Measurements from ENCODE around the gene ELK3. TPM values are rescaled to one million over a fixed set of nuclear protein-coding genes. Genes with fewer than 3 reads are reported as not detected.

ELK3 gene
- total RNA-seq, 1 experiment from 2014 or later = 34.1 TPM

- peaks cover 25% of the 10 kb centered on the region for H3K36me3 Mint-ChIP-seq (ENCODE audit: insufficient read depth, unreplicated experiment)
- intact Hi-C loops (cut with micrococcal nuclease; ENCODE audit: unreplicated experiment) = loop anchor here (5.0 kb wide), 1 partner anchor 178 kb away; no protein-coding TSS in a partner anchor
- CTCF ChIA-PET = interaction anchor here (1.0 to 2.0 kb wide), 2 partner anchors 181 to 297 kb away, joined by 8 to 9 read pairs; partner anchors contain the start of gene CDK17
- H3K27ac Mint-ChIP-seq (ENCODE audit: unreplicated experiment) = peak overlapping the region; percentile 98
- H3K4me3 Mint-ChIP-seq (ENCODE audit: low read depth, unreplicated experiment) = peak overlapping the region; percentile 76
- DNase-seq = peak; percentile 94
- no peaks in the 10 kb centered on the region for H3K9me3 Mint-ChIP-seq (ENCODE audit: low read depth, unreplicated experiment)
- H3K27me3 Mint-ChIP-seq (ENCODE audit: unreplicated experiment) = no peaks in the 10 kb centered on the region
- no TSS peak for BruUV-seq (replicated peaks)
- H3K4me1 Mint-ChIP-seq (ENCODE audit: low read depth, unreplicated experiment) = peaks cover 39% of the 10 kb centered on the region
- TF ChIP-seq CTCF (IDR thresholded peaks at IDR 0.05; ENCODE audit: unreplicated experiment) = no peak
Observed at GRCh38 chr12:96219700-96220206, 25.6 kb downstream of the ELK3 start.

- Mint-ChIP-seq H3K4me1 (ENCODE audit: low read depth, unreplicated experiment) (peaks cover 31% of the 10 kb centered on the region), H3K27me3 (ENCODE audit: unreplicated experiment) (no peaks in the 10 kb centered on the region), H3K9me3 (ENCODE audit: low read depth, unreplicated experiment) (no peaks in the 10 kb centered on the region), H3K27ac (ENCODE audit: unreplicated experiment) (peak overlapping the region; percentile 98), H3K36me3 (ENCODE audit: insufficient read depth, unreplicated experiment) (peaks cover 19% of the 10 kb centered on the region), H3K4me3 (ENCODE audit: low read depth, unreplicated experiment) (peak overlapping the region; percentile 76)
- no TSS peak for BruUV-seq (replicated peaks)
- intact Hi-C loops (cut with micrococcal nuclease; ENCODE audit: unreplicated experiment) = no loop called here
- no peak for TF ChIP-seq CTCF (IDR thresholded peaks at IDR 0.05; ENCODE audit: unreplicated experiment)
- CTCF ChIA-PET = interaction anchor here (0.6 to 0.7 kb wide), 4 partner anchors 104 to 250 kb away, joined by 3 to 7 read pairs (median 6); no protein-coding TSS in a partner anchor
- DNase-seq = no peak
Observed at GRCh38 chr12:96220902-96221301, 26.7 kb downstream of the ELK3 start.

GRCh38 chr12:96221391-96221790, 27.2 kb downstream of the ELK3 start:
- no TSS peak for BruUV-seq (replicated peaks)
- TF ChIP-seq CTCF (IDR thresholded peaks at IDR 0.05; ENCODE audit: unreplicated experiment) = no peak
- CTCF ChIA-PET = no interaction called here
- intact Hi-C loops (cut with micrococcal nuclease; ENCODE audit: unreplicated experiment) = no loop called here
- H3K27ac Mint-ChIP-seq (ENCODE audit: unreplicated experiment) = no peak overlapping the region
- H3K9me3 Mint-ChIP-seq (ENCODE audit: low read depth, unreplicated experiment) = no peaks in the 10 kb centered on the region
- H3K27me3 Mint-ChIP-seq (ENCODE audit: unreplicated experiment) = no peaks in the 10 kb centered on the region
- H3K4me1 Mint-ChIP-seq (ENCODE audit: low read depth, unreplicated experiment) = peaks cover 31% of the 10 kb centered on the region
- H3K4me3 Mint-ChIP-seq (ENCODE audit: low read depth, unreplicated experiment) = no peak overlapping the region
- no peak for DNase-seq
- peaks cover 19% of the 10 kb centered on the region for H3K36me3 Mint-ChIP-seq (ENCODE audit: insufficient read depth, unreplicated experiment)

- Mint-ChIP-seq H3K4me1 (ENCODE audit: low read depth, unreplicated experiment) (peaks cover 18% of the 10 kb centered on the region), H3K27ac (ENCODE audit: unreplicated experiment) (no peak overlapping the region), H3K36me3 (ENCODE audit: insufficient read depth, unreplicated experiment) (peaks cover 24% of the 10 kb centered on the region), H3K4me3 (ENCODE audit: low read depth, unreplicated experiment) (no peak overlapping the region), H3K9me3 (ENCODE audit: low read depth, unreplicated experiment) (no peaks in the 10 kb centered on the region), H3K27me3 (ENCODE audit: unreplicated experiment) (no peaks in the 10 kb centered on the region)
- DNase-seq = no peak
- no TSS peak for BruUV-seq (replicated peaks)
- CTCF ChIA-PET = interaction anchor here (0.6 kb wide), 1 partner anchor 177 kb away, joined by 4 read pairs; no protein-coding TSS in a partner anchor
- intact Hi-C loops (cut with micrococcal nuclease; ENCODE audit: unreplicated experiment) = no loop called here
- no peak for TF ChIP-seq CTCF (IDR thresholded peaks at IDR 0.05; ENCODE audit: unreplicated experiment)
Observed at GRCh38 chr12:96223411-96224218, 29.4 kb downstream of the ELK3 start.

Data from Calu3 (cell line).